Skeletal muscle satellite cell (primary cell): Measurements from ENCODE around the gene PRAMEF18.
"Not testable (repeated sequence)": the region's sequence is repeated elsewhere in the genome, so short reads cannot be mapped to it uniquely, and the experiment has no call there.

Experiments used
- H3K27me3 ChIP-seq: 2 replicates; pipeline ENCODE4 v1.7.0; 2013; ENCODE audit warnings: low read length; ENCODE audit not compliant: control insufficient read depth, insufficient read depth
- H3K36me3 ChIP-seq: 2 replicates; pipeline ENCODE4 v1.7.0; 2013; ENCODE audit warnings: mild to moderate bottlenecking, control low read depth, low read length; ENCODE audit not compliant: insufficient read depth
- H3K4me1 ChIP-seq: 2 replicates; pipeline ENCODE4 v1.7.0; 2013; ENCODE audit warnings: low read length; ENCODE audit not compliant: control insufficient read depth, insufficient read depth
- H3K4me2 ChIP-seq: 2 replicates; pipeline ENCODE4 v1.7.0; 2013; ENCODE audit warnings: mild to moderate bottlenecking, low read length
- H3K4me3 ChIP-seq: 2 replicates; pipeline ENCODE4 v1.7.0; 2013; ENCODE audit warnings: low read length
- H3K9ac ChIP-seq: 2 replicates; pipeline ENCODE4 v1.7.0; 2013; ENCODE audit warnings: mild to moderate bottlenecking, low read depth, low read length, moderate library complexity
- H3K9me3 ChIP-seq: replicated peaks from 2 replicates; pipeline ENCODE4 v1.7.0; 2013; ENCODE audit warnings: mild to moderate bottlenecking, control low read depth, low read length

The PRAMEF18 gene

DNA sequence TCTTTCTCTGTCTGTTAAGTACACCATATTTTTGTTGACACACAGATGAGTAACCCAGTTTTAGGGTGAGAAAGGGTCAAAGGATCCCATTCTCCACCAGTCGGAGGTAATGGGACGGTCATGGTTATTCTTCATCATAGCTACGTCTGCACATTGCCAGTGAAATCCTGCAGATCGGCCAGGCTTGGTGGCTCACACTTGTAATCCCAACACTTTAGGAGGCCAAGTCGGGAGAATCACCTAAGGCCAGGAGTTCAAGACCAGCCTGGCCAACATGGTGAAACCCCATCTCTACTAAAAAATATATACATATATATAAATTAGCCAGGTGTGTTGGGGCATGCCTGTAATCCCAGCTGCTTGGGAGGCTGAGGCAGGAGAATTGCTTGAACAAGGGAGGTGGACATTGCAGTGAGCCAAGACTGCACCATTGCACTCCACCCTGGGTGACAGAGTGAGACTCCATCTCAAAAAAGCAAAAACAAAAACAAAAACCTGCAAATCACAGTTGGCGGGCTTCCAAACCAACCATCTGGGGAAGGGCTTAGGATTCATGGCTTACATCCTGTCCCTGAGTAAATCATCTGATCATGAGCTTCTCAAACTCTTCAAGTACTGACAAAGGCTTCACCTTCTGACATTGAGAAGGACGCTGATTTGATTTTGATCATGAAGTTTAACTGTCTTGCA lies 5.3 kb upstream of the PRAMEF18 start:
- H3K4me2 ChIP-seq, H3K36me3 ChIP-seq, H3K9ac ChIP-seq, H3K27me3 ChIP-seq, H3K4me1 ChIP-seq, H3K4me3 ChIP-seq, H3K9me3 ChIP-seq: not testable (repeated sequence)

DNA sequence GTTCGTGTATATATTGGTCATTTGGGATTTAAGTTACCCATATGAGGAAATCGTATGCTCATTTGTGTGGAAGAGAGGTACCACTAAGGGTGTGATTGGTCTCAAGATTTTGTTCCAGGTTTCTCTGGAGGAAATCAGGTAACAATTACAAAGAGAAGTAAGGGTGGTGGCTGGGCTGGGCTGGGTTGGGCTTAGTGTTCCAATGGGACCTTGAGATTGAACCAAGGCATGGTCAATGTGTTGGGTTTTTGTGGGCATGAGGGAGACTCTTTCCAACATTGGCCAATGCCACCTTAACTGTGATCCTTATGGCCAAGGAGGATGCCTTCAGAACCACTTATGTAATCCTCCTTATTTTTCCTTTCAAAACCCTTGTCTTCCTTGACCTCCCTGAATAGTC lies 4.6 kb upstream of the PRAMEF18 start:
- not testable (repeated sequence) for H3K36me3 ChIP-seq, H3K9me3 ChIP-seq, H3K4me3 ChIP-seq, H3K4me1 ChIP-seq, H3K27me3 ChIP-seq, H3K4me2 ChIP-seq, H3K9ac ChIP-seq

DNA sequence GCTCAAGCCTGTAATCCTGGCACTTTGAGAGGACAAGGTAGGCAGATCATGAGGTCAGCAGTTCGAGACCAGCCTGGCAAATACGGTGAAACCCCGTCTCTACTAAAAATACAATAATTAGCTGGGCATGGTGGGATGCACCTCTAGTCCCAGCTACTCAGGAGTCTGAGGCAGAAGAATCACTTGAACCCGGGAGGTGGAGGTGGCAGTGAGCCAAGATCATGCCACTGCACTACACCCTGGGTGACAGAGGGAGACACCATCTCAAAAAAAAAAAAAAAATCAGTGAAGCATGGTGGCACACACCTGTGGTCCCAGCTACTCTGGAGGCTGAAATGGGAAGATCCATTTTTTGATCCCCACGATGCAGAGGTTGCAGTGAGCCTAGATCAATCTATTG lies 4.1 kb upstream of the PRAMEF18 start:
- H3K9me3 ChIP-seq, H3K4me3 ChIP-seq, H3K9ac ChIP-seq, H3K36me3 ChIP-seq, H3K4me1 ChIP-seq, H3K4me2 ChIP-seq, H3K27me3 ChIP-seq: not testable (repeated sequence)

DNA sequence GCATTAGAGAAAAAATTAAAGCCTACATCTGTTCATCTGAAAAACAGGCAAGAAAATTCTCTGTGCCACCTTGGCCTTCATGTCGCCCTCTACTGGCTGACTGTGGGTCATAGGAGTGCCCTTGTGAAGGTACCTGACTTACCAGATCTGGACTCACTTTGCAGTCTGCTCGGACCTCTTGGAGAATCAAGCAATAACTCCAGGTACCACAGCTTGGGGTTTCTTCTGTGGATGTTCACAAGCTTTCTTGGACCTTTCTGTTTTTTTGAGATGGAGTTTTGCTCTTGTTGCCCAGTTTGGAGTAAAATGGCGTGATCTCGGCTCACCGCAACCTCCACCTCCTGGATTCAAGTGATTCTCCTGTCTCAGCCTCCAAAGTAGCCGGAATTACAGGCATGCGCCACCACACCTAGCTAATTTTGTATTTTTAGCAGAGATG lies 2.4 kb upstream of the PRAMEF18 start:
- peaks cover 15% of the 10 kb centered on the region for H3K9me3 ChIP-seq

DNA sequence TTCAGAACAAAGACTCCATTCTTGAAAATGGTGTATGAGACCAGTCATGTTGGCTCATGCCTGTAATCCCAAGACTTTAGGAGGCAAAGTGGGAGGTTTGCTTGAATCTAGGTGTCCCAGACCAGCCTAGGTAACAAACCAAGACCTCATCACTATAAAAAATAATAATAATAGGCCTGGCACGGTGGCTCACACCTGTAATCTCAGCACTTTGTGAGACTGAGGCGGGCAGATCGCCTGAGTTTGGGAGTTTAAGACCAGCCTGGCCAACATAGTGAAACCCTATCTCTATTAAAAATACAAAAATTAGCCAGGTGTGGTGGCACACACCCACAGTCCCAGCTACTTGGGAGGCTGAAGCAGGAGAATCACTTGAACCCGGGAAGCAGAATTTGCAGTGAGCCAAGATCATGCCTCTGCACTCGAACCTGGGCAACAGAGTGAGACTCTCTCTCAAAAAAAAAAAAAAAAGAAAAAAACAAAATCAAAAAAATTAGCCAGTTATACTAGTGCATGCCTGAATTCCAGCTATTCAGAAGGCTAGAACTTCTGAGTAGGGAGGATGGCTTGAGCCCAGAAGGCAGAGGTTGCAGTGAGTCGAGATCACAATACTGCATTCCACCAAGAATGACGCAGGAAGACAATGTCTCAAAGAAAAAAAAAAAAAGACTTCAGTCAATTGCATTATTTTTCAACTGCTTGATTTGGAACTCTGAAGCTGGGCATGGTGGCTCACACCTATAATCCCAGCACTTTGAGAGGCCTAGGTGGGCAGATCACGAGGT lies 1.5 kb upstream of the PRAMEF18 start:
- not testable (repeated sequence) for H3K36me3 ChIP-seq, H3K4me1 ChIP-seq
- H3K9me3 ChIP-seq = peaks cover 15% of the 10 kb centered on the region

More for the DNA sequence above, 2.4 kb upstream of the PRAMEF18 start:
- Histone ChIP-seq H3K27me3 (no peaks in the 10 kb centered on the region), H3K4me1 (no peaks in the 10 kb centered on the region), H3K4me3 (no peak overlapping the region), H3K9ac (no peak overlapping the region), H3K4me2 (no peak overlapping the region), H3K36me3 (no peaks in the 10 kb centered on the region)

DNA sequence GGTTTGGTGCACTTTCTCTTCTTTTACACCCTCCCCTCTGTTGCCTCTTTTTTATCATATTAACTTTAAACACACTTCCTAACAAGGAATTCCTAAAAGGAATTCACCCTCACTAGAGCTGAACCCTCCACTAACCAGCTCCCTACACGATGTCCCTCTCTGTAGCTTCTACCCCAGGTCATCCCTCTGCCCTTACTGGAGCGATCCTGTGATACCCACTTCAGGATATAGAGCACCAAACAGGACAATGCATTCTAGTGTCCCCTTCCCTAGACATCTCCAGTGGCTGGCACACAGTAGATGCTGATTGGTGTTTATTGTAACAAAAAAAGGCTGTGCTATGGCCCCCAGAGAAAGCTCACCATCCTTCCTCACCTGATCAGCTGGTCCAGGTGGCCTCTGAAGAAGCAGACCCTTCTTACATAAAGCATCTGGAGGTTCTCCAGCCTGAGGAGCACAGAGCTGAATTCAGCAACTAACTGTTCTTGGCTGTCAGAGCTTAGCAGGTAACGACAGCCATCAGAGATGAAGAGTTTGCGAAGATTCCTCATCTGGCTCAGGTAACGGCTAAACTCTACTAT lies 1.4 kb downstream of the PRAMEF18 start:
- no peak overlapping the region for H3K4me3 ChIP-seq
- H3K4me1 ChIP-seq = no peaks in the 10 kb centered on the region
- H3K4me2 ChIP-seq = no peak overlapping the region
- H3K9me3 ChIP-seq = peaks cover 15% of the 10 kb centered on the region
- H3K36me3 ChIP-seq = no peaks in the 10 kb centered on the region
- no peak overlapping the region for H3K9ac ChIP-seq
- no peaks in the 10 kb centered on the region for H3K27me3 ChIP-seq

More for the DNA sequence above, 1.5 kb upstream of the PRAMEF18 start:
- H3K4me2 ChIP-seq, H3K4me3 ChIP-seq, H3K27me3 ChIP-seq, H3K9ac ChIP-seq: not testable (repeated sequence)

DNA sequence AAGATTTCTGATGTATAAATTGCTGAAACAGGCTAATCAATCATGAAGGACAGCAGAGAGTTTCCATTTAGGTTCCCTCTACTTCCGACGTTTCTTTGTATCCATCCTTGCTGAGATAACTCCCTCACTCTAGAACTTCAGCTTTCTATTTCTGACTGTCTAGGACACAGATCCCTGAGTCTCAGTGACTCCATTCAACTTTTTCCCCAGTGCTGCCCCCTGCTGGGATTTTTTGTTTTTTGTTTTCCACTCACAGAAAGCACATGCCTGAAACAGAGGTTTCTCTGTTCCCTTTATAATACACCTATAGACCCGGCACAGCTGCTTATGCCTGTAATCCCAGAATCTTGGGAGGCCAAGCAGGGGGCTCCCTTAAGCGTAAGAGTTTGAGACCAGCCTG lies 3.2 kb downstream of the PRAMEF18 start:
- not testable (repeated sequence) for H3K4me3 ChIP-seq, H3K9ac ChIP-seq, H3K4me2 ChIP-seq, H3K27me3 ChIP-seq, H3K36me3 ChIP-seq, H3K4me1 ChIP-seq
- peaks cover 10% of the 10 kb centered on the region for H3K9me3 ChIP-seq

DNA sequence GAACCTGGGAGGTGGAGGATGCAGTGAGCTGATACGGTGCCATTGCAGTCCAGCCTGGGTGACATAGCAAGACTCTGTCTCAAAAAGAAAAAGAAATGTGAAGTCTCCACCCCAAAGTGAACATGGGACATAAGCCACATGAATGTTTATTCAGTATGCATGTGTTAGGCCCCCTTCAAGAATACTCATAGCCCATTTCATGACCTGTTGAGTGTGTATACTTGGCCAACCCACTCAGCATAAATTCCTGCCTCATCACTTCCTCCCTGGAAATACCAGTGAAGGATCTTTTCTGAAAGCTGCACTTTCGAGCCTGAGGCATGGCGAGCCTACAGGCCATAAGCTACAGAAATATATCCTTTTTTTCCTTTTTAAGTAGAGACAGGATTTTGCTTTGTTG lies 6.8 kb downstream of the PRAMEF18 start:
- H3K4me1 ChIP-seq, H3K9me3 ChIP-seq, H3K4me2 ChIP-seq: not testable (repeated sequence)

DNA sequence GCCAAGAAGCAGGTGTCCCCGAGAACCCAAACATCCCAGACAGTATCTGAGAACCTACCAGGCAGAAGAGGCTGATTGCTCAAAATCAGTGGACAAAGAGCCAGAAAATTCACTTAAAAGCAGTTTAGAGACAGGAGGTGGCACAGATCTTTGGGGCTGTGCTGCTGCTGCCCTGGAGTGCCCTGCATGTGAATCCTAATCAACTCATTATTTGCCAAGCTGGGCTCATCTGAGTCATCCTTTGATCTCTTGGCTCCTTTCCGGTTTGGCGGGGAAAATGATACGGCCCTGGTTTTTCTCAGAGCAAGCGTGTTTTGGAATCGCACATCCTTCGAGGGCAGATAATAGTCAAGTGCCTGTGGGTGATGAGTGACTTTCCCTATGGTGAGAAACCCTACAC lies 9.3 kb downstream of the PRAMEF18 start:
- not testable (repeated sequence) for H3K9me3 ChIP-seq

More for the DNA sequence above, 6.8 kb downstream of the PRAMEF18 start:
- not testable (repeated sequence) for H3K36me3 ChIP-seq, H3K9ac ChIP-seq, H3K27me3 ChIP-seq, H3K4me3 ChIP-seq

DNA sequence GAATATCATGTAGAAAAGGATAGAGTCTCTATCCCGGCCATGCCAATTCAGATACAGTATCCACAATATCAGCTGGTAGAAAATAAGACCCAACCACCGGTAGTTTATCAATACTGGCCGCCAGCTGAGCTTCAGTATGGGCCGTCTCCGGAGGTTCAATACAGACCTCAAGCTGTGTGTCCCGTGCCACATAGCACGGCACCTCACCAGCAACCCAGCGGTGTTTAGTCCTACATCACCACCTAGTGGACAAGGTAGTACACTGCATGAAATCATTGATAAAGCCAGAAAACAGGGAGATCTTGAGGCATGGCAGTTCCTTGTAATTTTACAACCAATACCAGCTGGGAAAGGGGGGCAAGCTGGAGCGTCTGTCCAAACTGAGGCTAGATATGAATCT lies 17.2 kb downstream of the PRAMEF18 start:
- H3K4me3 ChIP-seq, H3K9me3 ChIP-seq, H3K27me3 ChIP-seq, H3K4me1 ChIP-seq, H3K9ac ChIP-seq, H3K4me2 ChIP-seq, H3K36me3 ChIP-seq: not testable (repeated sequence)

More for the DNA sequence above, 9.3 kb downstream of the PRAMEF18 start:
- H3K36me3 ChIP-seq, H3K4me2 ChIP-seq, H3K9ac ChIP-seq, H3K27me3 ChIP-seq, H3K4me3 ChIP-seq, H3K4me1 ChIP-seq: not testable (repeated sequence)

DNA sequence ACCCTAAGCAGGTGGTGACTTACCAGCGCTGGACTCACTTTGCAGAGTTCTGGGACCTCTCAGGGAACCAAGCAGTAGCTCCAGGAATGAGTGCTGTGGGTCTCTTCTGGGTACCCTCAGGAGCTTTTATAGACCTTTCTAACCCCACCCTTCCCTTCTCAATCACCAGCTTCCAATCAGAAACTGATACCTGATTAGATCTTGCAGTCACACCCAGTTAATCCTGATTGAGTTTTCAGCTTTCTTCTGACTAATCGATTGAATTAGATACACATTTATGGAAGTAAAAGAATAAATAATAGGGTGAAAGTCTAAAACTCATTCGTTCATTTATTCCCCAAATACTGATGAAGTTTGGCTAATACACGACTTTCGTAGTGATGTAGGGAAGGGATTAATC lies 24.6 kb downstream of the PRAMEF18 start, which contains the start of gene PRAMEF13:
Gene PRAMEF13, minus strand, starts transcription at position 101 of the 400 bp plus-strand sequence. CDS start 1,820 bp downstream, outside the sequence.
- not testable (repeated sequence) for H3K4me1 ChIP-seq, H3K9ac ChIP-seq, H3K4me3 ChIP-seq, H3K36me3 ChIP-seq, H3K27me3 ChIP-seq, H3K9me3 ChIP-seq, H3K4me2 ChIP-seq
